ENCODE data around the gene DLEU7. TPM values are rescaled to one million over a fixed set of nuclear protein-coding genes. Genes with fewer than 3 reads are reported as not detected.

Gene DLEU7
- total and polyA plus RNA-seq, 9 of the 15 experiments (the other 6 are each of a cell fraction or from before 2014, with no cell fraction given): 0.03 to 0.06 TPM; not detected in 7

DNA sequence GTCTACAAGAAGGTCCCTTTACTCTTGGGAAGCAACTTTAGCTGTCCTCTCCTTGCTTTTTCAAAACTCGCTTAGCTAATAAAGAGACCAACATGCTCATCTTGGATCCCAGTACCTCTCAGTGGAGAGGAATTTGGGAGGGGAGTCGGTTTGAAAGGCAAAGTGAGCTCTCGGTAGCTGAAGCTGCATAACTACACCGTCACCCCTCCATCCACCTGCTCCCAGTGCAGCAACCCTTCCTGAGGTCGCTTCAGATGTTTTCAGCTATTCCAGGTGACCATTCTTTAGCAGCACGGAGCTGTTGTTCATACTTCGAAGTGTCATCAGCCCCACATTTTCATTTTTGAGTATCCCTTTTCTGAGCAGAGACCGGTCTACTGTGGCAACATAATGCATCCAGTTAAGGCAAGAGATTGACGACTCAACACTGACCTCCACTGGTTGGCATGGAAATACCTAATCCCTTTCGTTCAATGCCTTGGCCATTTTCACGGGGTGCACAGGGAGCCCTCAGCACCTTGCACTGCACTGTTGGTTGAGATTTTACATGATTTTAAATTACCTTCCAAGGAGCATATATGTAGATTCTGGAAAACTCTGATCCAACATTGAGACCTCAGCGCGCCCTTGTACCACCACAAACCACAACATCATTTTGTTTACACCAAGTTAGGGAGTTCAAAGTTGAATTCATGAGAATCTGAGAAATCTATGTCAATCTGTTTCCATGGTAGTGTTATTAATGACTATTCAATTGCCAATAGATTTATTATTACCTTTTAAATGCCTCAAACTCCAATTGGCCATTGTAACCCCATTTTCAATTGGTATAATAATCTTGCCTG lies 42.2 kb downstream of the DLEU7 start (continued):
- TF ChIP-seq, protein P1, sequence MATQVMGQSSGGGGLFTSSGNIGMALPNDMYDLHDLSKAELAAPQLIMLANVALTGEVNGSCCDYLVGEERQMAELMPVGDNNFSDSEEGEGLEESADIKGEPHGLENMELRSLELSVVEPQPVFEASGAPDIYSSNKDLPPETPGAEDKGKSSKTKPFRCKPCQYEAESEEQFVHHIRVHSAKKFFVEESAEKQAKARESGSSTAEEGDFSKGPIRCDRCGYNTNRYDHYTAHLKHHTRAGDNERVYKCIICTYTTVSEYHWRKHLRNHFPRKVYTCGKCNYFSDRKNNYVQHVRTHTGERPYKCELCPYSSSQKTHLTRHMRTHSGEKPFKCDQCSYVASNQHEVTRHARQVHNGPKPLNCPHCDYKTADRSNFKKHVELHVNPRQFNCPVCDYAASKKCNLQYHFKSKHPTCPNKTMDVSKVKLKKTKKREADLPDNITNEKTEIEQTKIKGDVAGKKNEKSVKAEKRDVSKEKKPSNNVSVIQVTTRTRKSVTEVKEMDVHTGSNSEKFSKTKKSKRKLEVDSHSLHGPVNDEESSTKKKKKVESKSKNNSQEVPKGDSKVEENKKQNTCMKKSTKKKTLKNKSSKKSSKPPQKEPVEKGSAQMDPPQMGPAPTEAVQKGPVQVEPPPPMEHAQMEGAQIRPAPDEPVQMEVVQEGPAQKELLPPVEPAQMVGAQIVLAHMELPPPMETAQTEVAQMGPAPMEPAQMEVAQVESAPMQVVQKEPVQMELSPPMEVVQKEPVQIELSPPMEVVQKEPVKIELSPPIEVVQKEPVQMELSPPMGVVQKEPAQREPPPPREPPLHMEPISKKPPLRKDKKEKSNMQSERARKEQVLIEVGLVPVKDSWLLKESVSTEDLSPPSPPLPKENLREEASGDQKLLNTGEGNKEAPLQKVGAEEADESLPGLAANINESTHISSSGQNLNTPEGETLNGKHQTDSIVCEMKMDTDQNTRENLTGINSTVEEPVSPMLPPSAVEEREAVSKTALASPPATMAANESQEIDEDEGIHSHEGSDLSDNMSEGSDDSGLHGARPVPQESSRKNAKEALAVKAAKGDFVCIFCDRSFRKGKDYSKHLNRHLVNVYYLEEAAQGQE (IDR thresholded peaks at IDR 0.05; ENCODE audit: borderline replicate concordance): peak; percentile 73; the same call in 1 of the 2 replicates
- TF ChIP-seq, protein P1 (CRISPR knock-in tag; IDR thresholded peaks at IDR 0.05; ENCODE audit: low read depth): no peak
- TF ChIP-seq, protein P2, sequence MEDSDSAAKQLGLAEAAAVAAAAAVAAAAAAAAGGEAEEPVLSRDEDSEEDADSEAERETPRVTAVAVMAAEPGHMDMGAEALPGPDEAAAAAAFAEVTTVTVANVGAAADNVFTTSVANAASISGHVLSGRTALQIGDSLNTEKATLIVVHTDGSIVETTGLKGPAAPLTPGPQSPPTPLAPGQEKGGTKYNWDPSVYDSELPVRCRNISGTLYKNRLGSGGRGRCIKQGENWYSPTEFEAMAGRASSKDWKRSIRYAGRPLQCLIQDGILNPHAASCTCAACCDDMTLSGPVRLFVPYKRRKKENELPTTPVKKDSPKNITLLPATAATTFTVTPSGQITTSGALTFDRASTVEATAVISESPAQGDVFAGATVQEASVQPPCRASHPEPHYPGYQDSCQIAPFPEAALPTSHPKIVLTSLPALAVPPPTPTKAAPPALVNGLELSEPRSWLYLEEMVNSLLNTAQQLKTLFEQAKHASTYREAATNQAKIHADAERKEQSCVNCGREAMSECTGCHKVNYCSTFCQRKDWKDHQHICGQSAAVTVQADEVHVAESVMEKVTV (CRISPR knock-in tag; IDR thresholded peaks at IDR 0.05): peak; percentile 64
- TF ChIP-seq PCBP2 (IDR thresholded peaks at IDR 0.05; ENCODE audit: low read depth, low read length, poor library complexity, severe bottlenecking) (no peak), ZNF263 (CRISPR knock-in tag; IDR thresholded peaks at IDR 0.05; ENCODE audit: borderline replicate concordance) (no peak), ZNF408 (CRISPR knock-in tag; IDR thresholded peaks at IDR 0.05; ENCODE audit: low read depth) (no peak), HNRNPL (IDR thresholded peaks at IDR 0.05; ENCODE audit: low read depth, low read length) (no peak), HDAC2 (IDR thresholded peaks at IDR 0.05) (no peak), YY1 (IDR thresholded peaks at IDR 0.05; ENCODE audit: borderline replicate concordance in 1 of 3, control insufficient read depth in 1 of 3, extremely low read depth in 1 of 3, insufficient read depth in 3 of 3, insufficient read length in 1 of 3, insufficient replicate concordance in 2 of 3, low read depth in 1 of 3, low read length in 2 of 3) (no peak), MYNN (IDR thresholded peaks at IDR 0.05) (no peak), MYNN (CRISPR knock-in tag; IDR thresholded peaks at IDR 0.05) (no peak), ARID2 (IDR thresholded peaks at IDR 0.05) (no peak), TRIM28 (IDR thresholded peaks at IDR 0.05) (no peak)
- TF ChIP-seq, protein P3, sequence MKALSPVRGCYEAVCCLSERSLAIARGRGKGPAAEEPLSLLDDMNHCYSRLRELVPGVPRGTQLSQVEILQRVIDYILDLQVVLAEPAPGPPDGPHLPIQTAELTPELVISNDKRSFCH (CRISPR knock-in tag; IDR thresholded peaks at IDR 0.05): no peak
- TF ChIP-seq, protein P3 (tag; IDR thresholded peaks at IDR 0.05): no peak
- TF ChIP-seq, protein P4, sequence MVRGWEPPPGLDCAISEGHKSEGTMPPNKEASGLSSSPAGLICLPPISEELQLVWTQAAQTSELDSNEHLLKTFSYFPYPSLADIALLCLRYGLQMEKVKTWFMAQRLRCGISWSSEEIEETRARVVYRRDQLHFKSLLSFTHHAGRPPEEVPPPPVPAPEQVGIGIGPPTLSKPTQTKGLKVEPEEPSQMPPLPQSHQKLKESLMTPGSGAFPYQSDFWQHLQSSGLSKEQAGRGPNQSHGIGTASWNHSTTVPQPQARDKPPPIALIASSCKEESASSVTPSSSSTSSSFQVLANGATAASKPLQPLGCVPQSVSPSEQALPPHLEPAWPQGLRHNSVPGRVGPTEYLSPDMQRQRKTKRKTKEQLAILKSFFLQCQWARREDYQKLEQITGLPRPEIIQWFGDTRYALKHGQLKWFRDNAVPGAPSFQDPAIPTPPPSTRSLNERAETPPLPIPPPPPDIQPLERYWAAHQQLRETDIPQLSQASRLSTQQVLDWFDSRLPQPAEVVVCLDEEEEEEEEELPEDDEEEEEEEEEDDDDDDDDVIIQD (CRISPR knock-in tag; IDR thresholded peaks at IDR 0.05): no peak

All from K562 (cell line).